Left ventricle myocardium inferior (tissue), 1 donor: Measurements from ENCODE around the gene OR6C75. TPM values are rescaled to one million over a fixed set of nuclear protein-coding genes. Genes with fewer than 3 reads are reported as not detected.
"Not testable (repeated sequence)": the region's sequence is repeated elsewhere in the genome, so short reads cannot be mapped to it uniquely, and the experiment has no call there.

ENCODE experiments used
- DNase-seq: peaks from one replicate; pipeline ENCODE4 v3.0.0-alpha.2; 2020
- H3K27ac ChIP-seq: fragments of 200-600 bp; replicated peaks from 2 replicates; pipeline ENCODE4 v1.8.0; 2021
- H3K27me3 ChIP-seq: fragments of 200-600 bp; 2 replicates; pipeline ENCODE4 v1.8.0; 2021; ENCODE audit warnings: low read depth
- H3K36me3 ChIP-seq: fragments of 200-600 bp; 2 replicates; pipeline ENCODE4 v1.8.0; 2021
- H3K4me1 ChIP-seq: fragments of 200-600 bp; 2 replicates; pipeline ENCODE4 v1.8.0; 2021
- H3K4me3 ChIP-seq: fragments of 200-600 bp; 2 replicates; pipeline ENCODE4 v1.8.0; 2021; ENCODE audit warnings: mild to moderate bottlenecking, moderate library complexity
- H3K9me3 ChIP-seq: fragments of 200-600 bp; replicated peaks from 2 replicates; pipeline ENCODE4 v1.8.0; 2021
- CTCF ChIP-seq: fragments of 200-600 bp; IDR thresholded peaks from 2 replicates; pipeline ENCODE4 v1.8.0; 2021; ENCODE audit warnings: antibody characterized with exemption, mild to moderate bottlenecking, borderline replicate concordance
- intact Hi-C: fragments of 100-400 bp; cut with micrococcal nuclease; formaldehyde crosslinking; loops from one replicate; pipeline ENCODE4 v1.11.0; 2022
- total RNA-seq: library from RNA; stranded (reverse); fragmentation: NEBNext Ultra II Directional; extraction: Animal tissue kit (Norgen Biotek cat#: 25700); gene quantifications from one replicate; pipeline ENCODE4 v1.2.1, GENCODE V29; 2021
- donor health status: DM: no; HTN: yes; CAD: no; lungs with severe emphysema.

The OR6C75 gene
- total RNA-seq, 1 donor from 2014 or later, result not detected

GRCh38 chr12:55400229-55400628 lies 37.5 kb downstream of the OR6C75 start, which contains the start of gene OR6C65:
Gene OR6C65 (plus strand): TSS chr12:55400529. CDS start chr12:55400529, 0 bp downstream.
- Histone ChIP-seq H3K4me3 (no peak within 1 kb of the TSS), H3K27ac (no peak within 1 kb of the TSS), H3K27me3 (no peaks in the 10 kb centered on the region), H3K36me3 (no peaks in the 10 kb centered on the region), H3K9me3 (peaks cover 6% of the 10 kb centered on the region), H3K4me1 (no peaks in the 10 kb centered on the region)
- intact Hi-C loops, result no loop called here
- no peak for TF ChIP-seq CTCF
- no peak for DNase-seq

DNA sequence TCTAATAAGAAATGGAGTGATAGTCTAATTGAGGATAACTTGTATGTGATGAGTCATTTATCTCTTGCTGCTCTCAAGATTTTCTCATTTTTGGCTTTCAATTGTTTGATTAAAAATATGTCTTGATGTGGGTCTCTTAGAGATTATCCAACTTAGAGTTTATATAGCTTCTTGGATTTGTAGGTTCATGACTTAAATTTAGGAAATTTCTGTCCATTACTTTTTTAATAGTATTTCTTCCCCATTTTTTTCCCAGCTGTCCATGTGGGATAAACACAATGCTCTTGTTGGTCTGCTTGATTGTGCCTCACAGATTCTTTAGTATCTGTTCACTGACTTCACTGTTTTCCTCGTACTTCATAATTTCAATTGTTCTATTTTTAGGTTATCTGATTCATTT lies 45.1 kb downstream of the OR6C75 start:
- TF ChIP-seq CTCF, result no peak
- H3K27me3 ChIP-seq, result no peaks in the 10 kb centered on the region
- no peak overlapping the region for H3K27ac ChIP-seq
- no peak overlapping the region for H3K4me3 ChIP-seq
- no peaks in the 10 kb centered on the region for H3K4me1 ChIP-seq
- peaks cover 24% of the 10 kb centered on the region for H3K9me3 ChIP-seq
- intact Hi-C loops, result no loop called here
- no peak for DNase-seq
- H3K36me3 ChIP-seq, result no peaks in the 10 kb centered on the region

GRCh38 chr12:55409133-55409532 lies 46.4 kb downstream of the OR6C75 start:
- intact Hi-C loops, result not testable (repeated sequence)

DNA sequence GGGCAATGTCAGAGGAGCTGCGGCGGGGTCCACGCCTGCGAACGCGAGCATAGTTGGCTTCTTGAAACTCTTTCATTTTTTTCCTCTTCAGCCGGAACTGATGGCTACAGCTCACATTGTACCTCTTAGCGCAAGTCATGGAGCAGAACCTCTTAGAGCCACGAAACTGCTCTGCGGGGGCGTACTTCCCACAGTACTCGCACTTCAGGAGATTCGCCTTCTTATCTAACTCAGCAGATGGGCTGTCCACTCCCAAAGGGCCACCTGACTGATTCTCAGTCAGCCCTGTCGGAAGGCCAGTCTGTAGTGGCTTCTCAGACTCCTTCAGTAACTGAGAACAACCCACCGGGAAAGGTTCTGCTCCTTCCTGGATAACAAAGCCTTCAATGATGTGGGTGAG lies 49.4 kb downstream of the OR6C75 start:
- intact Hi-C loops, H3K36me3 ChIP-seq, H3K27me3 ChIP-seq, H3K4me1 ChIP-seq, H3K4me3 ChIP-seq, DNase-seq, H3K27ac ChIP-seq: not testable (repeated sequence)
- peaks cover 18% of the 10 kb centered on the region for H3K9me3 ChIP-seq

More at GRCh38 chr12:55409133-55409532, 46.4 kb downstream of the OR6C75 start:
- DNase-seq, H3K27me3 ChIP-seq, H3K27ac ChIP-seq, H3K36me3 ChIP-seq, H3K4me1 ChIP-seq, H3K4me3 ChIP-seq: not testable (repeated sequence)
- peaks cover 18% of the 10 kb centered on the region for H3K9me3 ChIP-seq

DNA sequence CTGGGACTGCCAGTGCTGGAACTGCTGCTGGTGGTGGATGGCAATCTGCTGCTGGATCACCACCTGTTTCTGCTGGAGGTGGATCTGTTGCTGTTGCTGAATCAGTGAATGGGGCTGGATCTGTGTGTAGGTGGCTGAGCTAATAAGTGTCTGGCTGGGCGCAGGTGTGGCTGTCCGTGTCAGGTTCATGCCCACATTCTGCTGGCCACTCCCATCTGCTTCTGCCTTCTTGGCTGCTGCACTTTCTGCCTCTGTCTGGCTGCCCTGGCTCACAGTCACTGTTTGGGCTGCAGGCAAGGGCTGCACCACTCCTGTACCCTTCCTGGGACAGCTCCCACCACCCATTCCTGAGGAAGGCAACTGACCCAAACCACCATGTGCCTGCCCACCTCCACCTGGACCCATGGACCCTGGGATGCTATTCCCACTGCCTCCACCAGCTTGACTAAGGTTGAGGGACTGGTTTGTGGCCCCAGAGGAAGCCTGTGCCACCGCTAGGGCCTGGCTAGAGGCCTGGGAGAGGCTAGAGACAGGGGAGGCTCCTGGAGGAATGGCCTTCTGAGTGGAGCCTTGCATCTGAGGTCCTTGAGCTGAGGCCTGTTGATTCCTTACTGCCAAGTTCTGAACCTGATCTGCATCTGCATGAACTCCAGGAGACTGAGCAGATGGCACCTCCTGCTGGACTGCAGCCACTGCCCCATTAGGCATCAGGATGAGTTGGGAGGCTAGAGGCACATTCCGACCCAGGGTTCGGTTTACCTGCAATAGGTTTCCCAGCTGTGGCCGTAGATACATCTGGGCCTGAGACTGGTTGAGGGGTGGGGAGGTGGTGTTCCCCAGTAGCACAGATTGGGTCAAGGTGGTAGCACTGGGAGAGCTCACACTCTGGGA lies 51.0 kb downstream of the OR6C75 start:
- DNase-seq, H3K9me3 ChIP-seq, intact Hi-C loops: not testable (repeated sequence)

GRCh38 chr12:55414396-55414823 lies 51.6 kb downstream of the OR6C75 start:
- H3K36me3 ChIP-seq, H3K9me3 ChIP-seq, DNase-seq, intact Hi-C loops, H3K27ac ChIP-seq, H3K27me3 ChIP-seq, H3K4me1 ChIP-seq: not testable (repeated sequence)
- H3K4me3 ChIP-seq, result peak overlapping the region; percentile 29

More for the DNA sequence above, 51.0 kb downstream of the OR6C75 start:
- H3K4me1 ChIP-seq, H3K27me3 ChIP-seq, H3K27ac ChIP-seq, H3K4me3 ChIP-seq, H3K36me3 ChIP-seq: not testable (repeated sequence)

- H3K9me3 ChIP-seq, H3K27me3 ChIP-seq, H3K4me1 ChIP-seq, H3K27ac ChIP-seq, DNase-seq, intact Hi-C loops, H3K36me3 ChIP-seq: not testable (repeated sequence)
- peak overlapping the region; percentile 29 for H3K4me3 ChIP-seq
These were observed 52.1 kb downstream of the OR6C75 start for GRCh38 chr12:55414889-55415288.

DNA sequence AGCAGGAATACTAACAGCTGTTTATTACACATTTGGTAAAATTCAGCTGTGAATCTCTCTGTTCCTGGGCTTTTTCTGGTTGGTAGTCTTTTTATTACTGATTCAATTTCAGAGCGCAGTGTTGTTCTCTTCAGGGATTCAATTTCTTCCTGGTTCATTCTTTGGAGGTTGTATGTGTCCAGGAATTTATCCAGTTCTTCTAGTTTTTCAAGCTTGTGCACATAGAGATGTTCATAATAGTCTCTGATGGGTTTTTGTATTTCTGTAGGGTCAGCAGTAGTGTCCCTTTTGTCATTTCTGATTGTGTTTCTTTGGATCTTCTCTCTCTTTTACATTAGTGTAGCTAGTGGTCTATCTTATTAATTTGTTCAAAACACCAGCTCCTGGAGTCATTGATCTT lies 54.2 kb downstream of the OR6C75 start:
- no peaks in the 10 kb centered on the region for H3K9me3 ChIP-seq
- H3K4me1 ChIP-seq, result no peaks in the 10 kb centered on the region
- H3K27me3 ChIP-seq, result peaks cover 8% of the 10 kb centered on the region
- no peak overlapping the region for H3K4me3 ChIP-seq
- H3K36me3 ChIP-seq, result no peaks in the 10 kb centered on the region
- intact Hi-C loops, result no loop called here
- no peak for DNase-seq
- no peak overlapping the region for H3K27ac ChIP-seq
- TF ChIP-seq CTCF, result no peak
